Measurements from ENCODE around the gene ELOVL6. TPM values are rescaled to one million over a fixed set of nuclear protein-coding genes. Genes with fewer than 3 reads are reported as not detected.

The ELOVL6 gene
- total and polyA plus RNA-seq, 10 of the 15 experiments (the other 5 are each of a cell fraction or from before 2014, with no cell fraction given), result 3.9 to 33.5 (median 8.1) TPM

DNA sequence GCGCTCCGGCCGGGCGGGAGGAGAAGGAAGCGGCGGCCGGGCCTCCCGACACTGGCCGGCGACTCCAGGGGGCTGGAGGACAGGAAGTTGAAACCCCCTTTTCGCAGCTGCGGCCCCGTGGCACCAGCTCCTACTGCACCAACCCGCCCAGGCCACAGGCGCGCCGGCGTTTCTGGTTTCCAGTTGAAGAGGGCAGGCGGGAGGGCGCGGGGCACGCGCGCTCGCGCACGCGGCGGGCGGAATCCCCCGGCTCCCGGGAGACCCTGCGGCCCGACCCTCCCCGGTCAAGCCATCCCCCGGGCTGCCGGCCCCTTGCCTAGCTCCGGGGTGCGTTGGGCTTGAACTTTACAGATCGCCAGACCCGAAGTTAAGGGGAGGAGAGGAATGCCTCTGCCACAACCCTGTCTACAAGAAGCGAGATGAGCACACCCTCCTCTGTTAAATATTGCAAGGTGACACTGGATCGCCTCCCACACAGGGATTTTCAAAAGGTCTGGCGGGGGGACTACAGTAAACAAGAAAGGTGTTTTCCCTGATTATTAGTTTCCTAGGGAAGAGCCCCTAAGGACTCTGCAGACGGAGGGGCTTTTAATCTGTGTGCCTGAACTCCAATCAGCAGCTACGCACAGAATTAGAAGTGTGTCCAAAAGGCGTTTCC is 1.4 kb downstream of the ELOVL6 start (continued):
- TF ChIP-seq BRCA1 (IDR thresholded peaks at IDR 0.05; ENCODE audit: low read depth, low read length) (no peak), HDAC2 (IDR thresholded peaks at IDR 0.05) (no peak), IKZF1 (conservative IDR thresholded peaks at IDR 0.05) (peak; percentile 15), RELA (IDR thresholded peaks at IDR 0.05; ENCODE audit: borderline replicate concordance, partially characterized antibody) (peak; percentile 65), GATAD2B (conservative IDR thresholded peaks at IDR 0.05; ENCODE audit: low read depth) (peak; percentile 78), IRF4 (IDR thresholded peaks at IDR 0.05; ENCODE audit: low read depth, low read length) (no peak), POLR2AphosphoS2 (IDR thresholded peaks at IDR 0.05; ENCODE audit: low read depth, low read length) (no peak; the same call in 1 of the 2 replicates), SPI1 (IDR thresholded peaks at IDR 0.05; ENCODE audit: borderline replicate concordance, insufficient read depth, low read depth, low read length) (no peak), CHD4 (IDR thresholded peaks at IDR 0.05) (no peak), SIN3A (IDR thresholded peaks at IDR 0.05; ENCODE audit: low read depth, low read length) (no peak), SIX5 (IDR thresholded peaks at IDR 0.05; ENCODE audit: low read depth, low read length, severe bottlenecking) (no peak), JUNB (IDR thresholded peaks at IDR 0.05) (no peak), SRF (IDR thresholded peaks at IDR 0.05; ENCODE audit: low read depth in 2 of 2, low read length in 2 of 2) (no peak), TCF12 (IDR thresholded peaks at IDR 0.05; ENCODE audit: low read depth, low read length) (no peak), FOS (IDR thresholded peaks at IDR 0.05; ENCODE audit: borderline replicate concordance, extremely low read depth, insufficient read length) (no peak), STAT3 (IDR thresholded peaks at IDR 0.05; ENCODE audit: low read depth, low read length) (no peak)
- TF ChIP-seq, protein P1, sequence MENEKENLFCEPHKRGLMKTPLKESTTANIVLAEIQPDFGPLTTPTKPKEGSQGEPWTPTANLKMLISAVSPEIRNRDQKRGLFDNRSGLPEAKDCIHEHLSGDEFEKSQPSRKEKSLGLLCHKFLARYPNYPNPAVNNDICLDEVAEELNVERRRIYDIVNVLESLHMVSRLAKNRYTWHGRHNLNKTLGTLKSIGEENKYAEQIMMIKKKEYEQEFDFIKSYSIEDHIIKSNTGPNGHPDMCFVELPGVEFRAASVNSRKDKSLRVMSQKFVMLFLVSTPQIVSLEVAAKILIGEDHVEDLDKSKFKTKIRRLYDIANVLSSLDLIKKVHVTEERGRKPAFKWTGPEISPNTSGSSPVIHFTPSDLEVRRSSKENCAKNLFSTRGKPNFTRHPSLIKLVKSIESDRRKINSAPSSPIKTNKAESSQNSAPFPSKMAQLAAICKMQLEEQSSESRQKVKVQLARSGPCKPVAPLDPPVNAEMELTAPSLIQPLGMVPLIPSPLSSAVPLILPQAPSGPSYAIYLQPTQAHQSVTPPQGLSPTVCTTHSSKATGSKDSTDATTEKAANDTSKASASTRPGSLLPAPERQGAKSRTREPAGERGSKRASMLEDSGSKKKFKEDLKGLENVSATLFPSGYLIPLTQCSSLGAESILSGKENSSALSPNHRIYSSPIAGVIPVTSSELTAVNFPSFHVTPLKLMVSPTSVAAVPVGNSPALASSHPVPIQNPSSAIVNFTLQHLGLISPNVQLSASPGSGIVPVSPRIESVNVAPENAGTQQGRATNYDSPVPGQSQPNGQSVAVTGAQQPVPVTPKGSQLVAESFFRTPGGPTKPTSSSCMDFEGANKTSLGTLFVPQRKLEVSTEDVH (IDR thresholded peaks at IDR 0.05; ENCODE audit: low read depth, partially characterized antibody), result no peak
- TF ChIP-seq, protein P2, sequence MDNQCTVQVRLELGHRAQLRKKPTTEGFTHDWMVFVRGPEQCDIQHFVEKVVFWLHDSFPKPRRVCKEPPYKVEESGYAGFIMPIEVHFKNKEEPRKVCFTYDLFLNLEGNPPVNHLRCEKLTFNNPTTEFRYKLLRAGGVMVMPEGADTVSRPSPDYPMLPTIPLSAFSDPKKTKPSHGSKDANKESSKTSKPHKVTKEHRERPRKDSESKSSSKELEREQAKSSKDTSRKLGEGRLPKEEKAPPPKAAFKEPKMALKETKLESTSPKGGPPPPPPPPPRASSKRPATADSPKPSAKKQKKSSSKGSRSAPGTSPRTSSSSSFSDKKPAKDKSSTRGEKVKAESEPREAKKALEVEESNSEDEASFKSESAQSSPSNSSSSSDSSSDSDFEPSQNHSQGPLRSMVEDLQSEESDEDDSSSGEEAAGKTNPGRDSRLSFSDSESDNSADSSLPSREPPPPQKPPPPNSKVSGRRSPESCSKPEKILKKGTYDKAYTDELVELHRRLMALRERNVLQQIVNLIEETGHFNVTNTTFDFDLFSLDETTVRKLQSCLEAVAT (IDR thresholded peaks at IDR 0.05), result no peak
- TF ChIP-seq, protein P3, sequence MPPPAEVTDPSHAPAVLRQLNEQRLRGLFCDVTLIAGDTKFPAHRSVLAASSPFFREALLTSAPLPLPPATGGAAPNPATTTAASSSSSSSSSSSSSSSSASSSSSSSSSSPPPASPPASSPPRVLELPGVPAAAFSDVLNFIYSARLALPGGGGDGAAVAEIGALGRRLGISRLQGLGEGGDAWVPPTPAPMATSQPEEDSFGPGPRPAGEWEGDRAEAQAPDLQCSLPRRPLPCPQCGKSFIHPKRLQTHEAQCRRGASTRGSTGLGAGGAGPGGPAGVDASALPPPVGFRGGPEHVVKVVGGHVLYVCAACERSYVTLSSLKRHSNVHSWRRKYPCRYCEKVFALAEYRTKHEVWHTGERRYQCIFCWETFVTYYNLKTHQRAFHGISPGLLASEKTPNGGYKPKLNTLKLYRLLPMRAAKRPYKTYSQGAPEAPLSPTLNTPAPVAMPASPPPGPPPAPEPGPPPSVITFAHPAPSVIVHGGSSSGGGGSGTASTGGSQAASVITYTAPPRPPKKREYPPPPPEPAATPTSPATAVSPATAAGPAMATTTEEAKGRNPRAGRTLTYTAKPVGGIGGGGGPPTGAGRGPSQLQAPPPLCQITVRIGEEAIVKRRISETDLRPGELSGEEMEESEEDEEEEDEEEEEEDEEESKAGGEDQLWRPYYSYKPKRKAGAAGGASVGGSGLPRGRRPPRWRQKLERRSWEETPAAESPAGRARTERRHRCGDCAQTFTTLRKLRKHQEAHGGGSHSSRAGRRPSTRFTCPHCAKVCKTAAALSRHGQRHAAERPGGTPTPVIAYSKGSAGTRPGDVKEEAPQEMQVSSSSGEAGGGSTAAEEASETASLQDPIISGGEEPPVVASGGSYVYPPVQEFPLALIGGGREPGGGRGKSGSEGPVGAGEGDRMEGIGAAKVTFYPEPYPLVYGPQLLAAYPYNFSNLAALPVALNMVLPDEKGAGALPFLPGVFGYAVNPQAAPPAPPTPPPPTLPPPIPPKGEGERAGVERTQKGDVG (CRISPR knock-in tag; IDR thresholded peaks at IDR 0.05), result no peak
- TF ChIP-seq, protein P4, sequence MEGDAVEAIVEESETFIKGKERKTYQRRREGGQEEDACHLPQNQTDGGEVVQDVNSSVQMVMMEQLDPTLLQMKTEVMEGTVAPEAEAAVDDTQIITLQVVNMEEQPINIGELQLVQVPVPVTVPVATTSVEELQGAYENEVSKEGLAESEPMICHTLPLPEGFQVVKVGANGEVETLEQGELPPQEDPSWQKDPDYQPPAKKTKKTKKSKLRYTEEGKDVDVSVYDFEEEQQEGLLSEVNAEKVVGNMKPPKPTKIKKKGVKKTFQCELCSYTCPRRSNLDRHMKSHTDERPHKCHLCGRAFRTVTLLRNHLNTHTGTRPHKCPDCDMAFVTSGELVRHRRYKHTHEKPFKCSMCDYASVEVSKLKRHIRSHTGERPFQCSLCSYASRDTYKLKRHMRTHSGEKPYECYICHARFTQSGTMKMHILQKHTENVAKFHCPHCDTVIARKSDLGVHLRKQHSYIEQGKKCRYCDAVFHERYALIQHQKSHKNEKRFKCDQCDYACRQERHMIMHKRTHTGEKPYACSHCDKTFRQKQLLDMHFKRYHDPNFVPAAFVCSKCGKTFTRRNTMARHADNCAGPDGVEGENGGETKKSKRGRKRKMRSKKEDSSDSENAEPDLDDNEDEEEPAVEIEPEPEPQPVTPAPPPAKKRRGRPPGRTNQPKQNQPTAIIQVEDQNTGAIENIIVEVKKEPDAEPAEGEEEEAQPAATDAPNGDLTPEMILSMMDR (IDR thresholded peaks at IDR 0.05 in 2 of 3, conservative IDR thresholded peaks at IDR 0.05 in 1 of 3; ENCODE audit: control insufficient read depth in 2 of 3, extremely low read depth in 1 of 3, insufficient read depth in 1 of 3, low read depth in 3 of 3, low read length in 3 of 3), result no peak
- TF ChIP-seq, protein P5, sequence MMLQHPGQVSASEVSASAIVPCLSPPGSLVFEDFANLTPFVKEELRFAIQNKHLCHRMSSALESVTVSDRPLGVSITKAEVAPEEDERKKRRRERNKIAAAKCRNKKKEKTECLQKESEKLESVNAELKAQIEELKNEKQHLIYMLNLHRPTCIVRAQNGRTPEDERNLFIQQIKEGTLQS (IDR thresholded peaks at IDR 0.05; ENCODE audit: borderline replicate concordance, extremely low read depth, low read depth, low read length), result no peak
